Astrocyte (in vitro differentiated cells and primary cell): ENCODE results near the gene PALM2AKAP2.

Source experiments
- CTCF ChIP-seq: IDR thresholded peaks from 2 replicates; pipeline ENCODE4 v1.5.1; 2011; ENCODE audit warnings: low read depth, mild to moderate bottlenecking, inconsistent platforms, low read length, moderate library complexity; ENCODE audit not compliant: insufficient read depth
- EZH2 ChIP-seq: IDR thresholded peaks from 2 replicates; pipeline ENCODE4 v1.6.1; 2012; ENCODE audit warnings: mild to moderate bottlenecking, low read length, inconsistent platforms; ENCODE audit not compliant: insufficient read depth

- TF ChIP-seq EZH2 (no peak), CTCF (no peak)
Observed at GRCh38 chr9:109779711-109780452, at the start of gene PALM2AKAP2.
